Neural progenitor cell (in vitro differentiated cells): ENCODE results near the gene C12orf75. TPM values are rescaled to one million over a fixed set of nuclear protein-coding genes. Genes with fewer than 3 reads are reported as not detected.
"Not testable (repeated sequence)": the region's sequence is repeated elsewhere in the genome, so short reads cannot be mapped to it uniquely, and the experiment has no call there.

Experiments used
- DNase-seq: peaks from one replicate; pipeline ENCODE4 v3.0.0-alpha.2; 2016; ENCODE audit warnings: low spot score
- H2AFZ ChIP-seq: fragments of 200-600 bp; sonication (generic); replicated peaks from 2 replicates; pipeline ENCODE4 v1.6.1; 2016; ENCODE audit warnings: antibody characterized with exemption
- H3F3A ChIP-seq: fragments of 200-600 bp; sonication (generic); 2 replicates; pipeline ENCODE4 v1.6.1; 2016; ENCODE audit warnings: antibody characterized with exemption, low read depth
- H3K27ac ChIP-seq: fragments of 200-600 bp; sonication (generic); 2 replicates; pipeline ENCODE4 v1.5.1; 2016; ENCODE audit warnings: mild to moderate bottlenecking
- H3K27me3 ChIP-seq: fragments of 200-600 bp; sonication (generic); 2 replicates; pipeline ENCODE4 v1.6.1; 2016; ENCODE audit warnings: mild to moderate bottlenecking, moderate library complexity
- H3K36me3 ChIP-seq: fragments of 200-600 bp; sonication (generic); 2 replicates; pipeline ENCODE4 v1.5.1; 2016
- H3K4me1 ChIP-seq: fragments of 200-600 bp; sonication (generic); 2 replicates; pipeline ENCODE4 v1.6.1; 2016; ENCODE audit warnings: mixed run types
- H3K4me2 ChIP-seq: fragments of 200-600 bp; sonication (generic); 2 replicates; pipeline ENCODE4 v1.6.1; 2016
- H3K4me3 ChIP-seq: fragments of 200-600 bp; sonication (generic); 2 replicates; pipeline ENCODE4 v1.5.1; 2016
- H3K79me2 ChIP-seq: fragments of 200-600 bp; sonication (generic); 2 replicates; pipeline ENCODE4 v1.6.1; 2016; ENCODE audit warnings: low read depth
- H3K9ac ChIP-seq: fragments of 200-600 bp; sonication (generic); 2 replicates; pipeline ENCODE4 v1.6.1; 2016
- H3K9me3 ChIP-seq: fragments of 200-600 bp; sonication (generic); 2 replicates; pipeline ENCODE4 v1.5.1; 2016; ENCODE audit warnings: low read depth
- H4K20me1 ChIP-seq: fragments of 200-600 bp; sonication (generic); 2 replicates; pipeline ENCODE4 v1.6.1; 2016; ENCODE audit warnings: low read depth
- H3K27ac Mint-ChIP-seq: 3 replicates; pipeline ENCODE4 v1.8.0; 2021; ENCODE audit warnings: mixed read lengths
- H3K27me3 Mint-ChIP-seq: 2 replicates; pipeline ENCODE4 v1.8.0; 2022; ENCODE audit warnings: low read depth, mild to moderate bottlenecking, inconsistent platforms, moderate library complexity, mixed read lengths; ENCODE audit not compliant: insufficient read depth
- H3K36me3 Mint-ChIP-seq: 3 replicates; pipeline ENCODE4 v1.8.0; 2021; ENCODE audit warnings: mixed read lengths
- H3K4me1 Mint-ChIP-seq: 3 replicates; pipeline ENCODE4 v1.8.0; 2021; ENCODE audit warnings: mixed read lengths
- H3K4me3 Mint-ChIP-seq: 3 replicates; pipeline ENCODE4 v1.8.0; 2021; ENCODE audit warnings: mild to moderate bottlenecking, moderate library complexity, mixed read lengths
- H3K9me3 Mint-ChIP-seq: 3 replicates; pipeline ENCODE4 v1.8.0; 2020; ENCODE audit warnings: mixed read lengths
- EZH2 ChIP-seq: fragments of 200-600 bp; sonication (generic); IDR thresholded peaks from 2 replicates; pipeline ENCODE4 v1.6.1; 2017; ENCODE audit warnings: antibody characterized with exemption, mild to moderate bottlenecking, moderate library complexity
- EZH2phosphoT487 ChIP-seq: fragments of 200-600 bp; sonication (generic); IDR thresholded peaks from 2 replicates; pipeline ENCODE4 v1.6.1; 2017; ENCODE audit warnings: antibody characterized with exemption
- total RNA-seq: library from RNA; depleted of rRNA; stranded (reverse); fragments of >200 nt; gene quantifications from 2 replicates; pipeline ENCODE4 v1.2.3, GENCODE V29; 2015; ENCODE audit warnings: low replicate concordance
- TF ChIP-seq, protein P1 (sequence below): fragments of 200-600 bp; sonication (generic); IDR thresholded peaks from 2 replicates; pipeline ENCODE4 v1.5.1; 2017; ENCODE audit warnings: antibody characterized with exemption, mild to moderate bottlenecking

Gene C12orf75
- total RNA-seq, 1 donor from 2014 or later, result 59.9 TPM

DNA sequence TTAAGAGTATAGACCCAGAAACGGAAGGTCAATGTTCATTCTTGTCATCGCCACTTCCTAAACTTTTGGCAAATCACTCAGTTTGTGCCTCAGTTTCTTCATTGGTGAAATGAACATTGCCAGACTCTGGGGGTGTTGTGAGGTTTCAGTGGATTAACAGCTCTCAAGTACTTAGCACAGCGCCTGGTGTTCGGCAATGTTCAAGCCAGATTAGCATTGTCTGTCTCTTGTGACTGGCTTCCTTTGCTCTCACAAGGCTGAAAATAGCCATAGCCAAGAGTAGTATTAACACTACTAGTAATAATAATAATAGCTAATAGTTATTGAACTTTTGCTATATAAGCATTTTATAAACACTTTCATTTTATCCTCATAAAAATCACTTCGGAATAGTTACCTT, 71.9 kb downstream of the C12orf75 start:
- H3K9me3 Mint-ChIP-seq, result peaks cover 5% of the 10 kb centered on the region
- Histone ChIP-seq H3K27me3 (no peaks in the 10 kb centered on the region), H3K79me2 (no peaks in the 10 kb centered on the region), H3K36me3 (no peaks in the 10 kb centered on the region), H3K9me3 (no peaks in the 10 kb centered on the region), H3K4me1 (no peaks in the 10 kb centered on the region), H2AFZ (no peak overlapping the region), H3K27ac (no peak overlapping the region), H3F3A (no peaks in the 10 kb centered on the region), H3K4me3 (no peak overlapping the region), H3K9ac (no peak overlapping the region), H3K4me2 (no peak overlapping the region), H4K20me1 (no peaks in the 10 kb centered on the region)
- no peaks in the 10 kb centered on the region for H3K4me1 Mint-ChIP-seq
- H3K4me3 Mint-ChIP-seq, result no peak overlapping the region
- H3K27ac Mint-ChIP-seq, result no peak overlapping the region
- no peak for TF ChIP-seq EZH2phosphoT487
- TF ChIP-seq EZH2, result no peak
- TF ChIP-seq, protein P1, sequence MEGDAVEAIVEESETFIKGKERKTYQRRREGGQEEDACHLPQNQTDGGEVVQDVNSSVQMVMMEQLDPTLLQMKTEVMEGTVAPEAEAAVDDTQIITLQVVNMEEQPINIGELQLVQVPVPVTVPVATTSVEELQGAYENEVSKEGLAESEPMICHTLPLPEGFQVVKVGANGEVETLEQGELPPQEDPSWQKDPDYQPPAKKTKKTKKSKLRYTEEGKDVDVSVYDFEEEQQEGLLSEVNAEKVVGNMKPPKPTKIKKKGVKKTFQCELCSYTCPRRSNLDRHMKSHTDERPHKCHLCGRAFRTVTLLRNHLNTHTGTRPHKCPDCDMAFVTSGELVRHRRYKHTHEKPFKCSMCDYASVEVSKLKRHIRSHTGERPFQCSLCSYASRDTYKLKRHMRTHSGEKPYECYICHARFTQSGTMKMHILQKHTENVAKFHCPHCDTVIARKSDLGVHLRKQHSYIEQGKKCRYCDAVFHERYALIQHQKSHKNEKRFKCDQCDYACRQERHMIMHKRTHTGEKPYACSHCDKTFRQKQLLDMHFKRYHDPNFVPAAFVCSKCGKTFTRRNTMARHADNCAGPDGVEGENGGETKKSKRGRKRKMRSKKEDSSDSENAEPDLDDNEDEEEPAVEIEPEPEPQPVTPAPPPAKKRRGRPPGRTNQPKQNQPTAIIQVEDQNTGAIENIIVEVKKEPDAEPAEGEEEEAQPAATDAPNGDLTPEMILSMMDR, result no peak
- no peaks in the 10 kb centered on the region for H3K27me3 Mint-ChIP-seq
- no peak for DNase-seq
- no peaks in the 10 kb centered on the region for H3K36me3 Mint-ChIP-seq

DNA sequence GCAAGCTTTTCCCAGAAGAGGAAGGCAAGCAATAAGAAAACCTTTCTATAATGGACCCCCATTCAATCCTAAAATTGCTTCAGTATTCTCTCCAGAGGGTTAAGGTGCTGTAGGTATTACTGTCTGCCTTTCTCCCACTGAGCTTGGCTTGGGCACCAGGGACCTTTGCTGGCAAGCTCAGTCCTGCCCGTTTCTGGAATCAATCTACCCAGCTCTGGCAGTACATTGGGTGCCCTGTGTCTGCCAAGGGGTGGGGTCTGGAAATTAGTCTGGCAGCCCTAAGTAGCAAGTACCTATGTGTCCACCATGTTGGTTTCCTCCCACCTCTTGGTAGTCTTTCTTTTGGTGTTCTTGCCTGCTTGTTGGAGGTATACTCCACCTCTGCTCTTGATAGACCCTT, 72.6 kb downstream of the C12orf75 start:
- Histone ChIP-seq H4K20me1 (no peaks in the 10 kb centered on the region), H3K36me3 (no peaks in the 10 kb centered on the region), H3K9ac (no peak overlapping the region), H3F3A (no peaks in the 10 kb centered on the region), H3K4me1 (no peaks in the 10 kb centered on the region), H3K79me2 (no peaks in the 10 kb centered on the region), H3K27me3 (no peaks in the 10 kb centered on the region), H3K4me3 (no peak overlapping the region), H3K4me2 (no peak overlapping the region), H3K9me3 (no peaks in the 10 kb centered on the region), H2AFZ (no peak overlapping the region), H3K27ac (no peak overlapping the region)
- H3K4me1 Mint-ChIP-seq, result no peaks in the 10 kb centered on the region
- TF ChIP-seq, protein P1, result no peak
- H3K36me3 Mint-ChIP-seq, result no peaks in the 10 kb centered on the region
- H3K4me3 Mint-ChIP-seq, result no peak overlapping the region
- H3K27me3 Mint-ChIP-seq, result no peaks in the 10 kb centered on the region
- H3K27ac Mint-ChIP-seq, result no peak overlapping the region
- peaks cover 5% of the 10 kb centered on the region for H3K9me3 Mint-ChIP-seq
- DNase-seq, result no peak

DNA sequence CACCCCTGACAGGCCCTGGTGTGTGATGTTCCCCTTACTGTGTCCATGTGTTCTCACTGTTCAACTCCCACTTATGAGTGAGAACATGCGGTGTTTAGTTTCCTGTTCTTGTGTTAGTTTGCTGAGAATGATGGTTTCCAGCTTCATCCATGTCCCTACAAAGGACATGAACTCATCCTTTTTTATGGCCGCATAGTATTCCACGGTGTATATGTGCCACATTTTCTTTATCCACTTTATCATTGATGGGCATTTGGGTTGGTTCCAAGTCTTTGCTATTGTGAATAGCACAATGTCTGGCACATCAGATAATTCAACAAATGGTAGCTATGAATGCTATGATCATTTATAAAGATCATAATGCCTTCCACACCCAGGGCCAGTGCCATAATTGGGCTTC, 73.6 kb downstream of the C12orf75 start:
- not testable (repeated sequence) for H3K27ac Mint-ChIP-seq, H3K27me3 ChIP-seq, H3K79me2 ChIP-seq, DNase-seq, H3K9me3 Mint-ChIP-seq, H3K9me3 ChIP-seq, H3K4me2 ChIP-seq, H3F3A ChIP-seq, H3K36me3 ChIP-seq, H3K27me3 Mint-ChIP-seq, H4K20me1 ChIP-seq, H3K9ac ChIP-seq, H3K4me3 ChIP-seq, H3K27ac ChIP-seq, H3K36me3 Mint-ChIP-seq, H3K4me3 Mint-ChIP-seq, H3K4me1 Mint-ChIP-seq, H3K4me1 ChIP-seq, H2AFZ ChIP-seq

DNA sequence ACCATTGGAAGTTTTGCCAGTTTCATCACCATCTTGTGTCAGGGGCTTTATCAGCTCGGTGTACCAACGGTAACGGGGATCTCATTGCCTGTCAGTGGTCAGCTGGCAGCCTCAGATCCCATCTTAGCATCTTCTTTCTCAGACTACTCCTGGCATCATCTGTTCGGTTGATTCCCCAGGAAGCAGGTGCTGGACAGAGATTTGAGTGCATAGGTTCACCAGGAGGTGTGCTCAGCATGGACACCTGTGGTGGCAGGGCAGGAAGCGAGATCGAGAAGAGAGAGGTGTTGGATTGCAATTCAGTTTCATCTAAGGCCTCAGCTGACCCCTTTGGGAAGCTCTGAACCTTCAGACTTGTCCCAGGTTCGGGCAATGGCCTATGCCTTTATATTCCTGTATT, 76.0 kb downstream of the C12orf75 start:
- no peak overlapping the region for H3K27ac Mint-ChIP-seq
- Histone ChIP-seq H3K4me1 (peaks cover 7% of the 10 kb centered on the region), H3K9ac (no peak overlapping the region), H3F3A (no peaks in the 10 kb centered on the region), H4K20me1 (no peaks in the 10 kb centered on the region), H3K79me2 (no peaks in the 10 kb centered on the region), H3K9me3 (no peaks in the 10 kb centered on the region), H3K36me3 (no peaks in the 10 kb centered on the region), H3K4me2 (no peak overlapping the region), H2AFZ (no peak overlapping the region), H3K27ac (no peak overlapping the region), H3K4me3 (no peak overlapping the region), H3K27me3 (no peaks in the 10 kb centered on the region)
- no peaks in the 10 kb centered on the region for H3K27me3 Mint-ChIP-seq
- no peaks in the 10 kb centered on the region for H3K36me3 Mint-ChIP-seq
- no peak overlapping the region for H3K4me3 Mint-ChIP-seq
- peaks cover 5% of the 10 kb centered on the region for H3K9me3 Mint-ChIP-seq
- TF ChIP-seq, protein P1, result no peak
- TF ChIP-seq EZH2 (no peak), EZH2phosphoT487 (no peak)
- H3K4me1 Mint-ChIP-seq, result peaks cover 15% of the 10 kb centered on the region
- no peak for DNase-seq
